HEK293 (cell line): ENCODE results near the gene GPR157.

ENCODE experiments used
- KLF1 ChIP-seq: fragments of 450-650 bp; formaldehyde crosslinking; IDR thresholded peaks from 2 replicates; pipeline ENCODE4 v1.5.1; 2016; ENCODE audit warnings: missing biosample characterization, missing genetic modification characterization
- KLF16 ChIP-seq: fragments of 450-650 bp; formaldehyde crosslinking; IDR thresholded peaks from 2 replicates; pipeline ENCODE4 v1.5.1; 2017; ENCODE audit warnings: missing biosample characterization, missing genetic modification characterization
- MYNN ChIP-seq: fragments of 450-650 bp; formaldehyde crosslinking; IDR thresholded peaks from 2 replicates; pipeline ENCODE4 v1.5.1; 2016; ENCODE audit warnings: missing biosample characterization, missing genetic modification characterization, borderline replicate concordance
- MZF1 ChIP-seq: fragments of 450-650 bp; formaldehyde crosslinking; IDR thresholded peaks from 2 replicates; pipeline ENCODE4 v1.5.1; 2017; ENCODE audit warnings: missing biosample characterization, missing genetic modification characterization, borderline replicate concordance
- OSR2 ChIP-seq: fragments of 450-650 bp; formaldehyde crosslinking; IDR thresholded peaks from 2 replicates; pipeline ENCODE4 v1.5.1; 2016; ENCODE audit warnings: missing biosample characterization, missing genetic modification characterization
- PATZ1 ChIP-seq: fragments of 450-650 bp; formaldehyde crosslinking; IDR thresholded peaks from 2 replicates; pipeline ENCODE4 v1.5.1; 2016; ENCODE audit warnings: missing biosample characterization, missing genetic modification characterization
- TSHZ1 ChIP-seq: fragments of 450-650 bp; formaldehyde crosslinking; IDR thresholded peaks from 2 replicates; pipeline ENCODE4 v1.5.1; 2016; ENCODE audit warnings: missing biosample characterization, missing genetic modification characterization, borderline replicate concordance
- ZBTB1 ChIP-seq: fragments of 450-650 bp; formaldehyde crosslinking; IDR thresholded peaks from 2 replicates; pipeline ENCODE4 v1.5.1; 2016; ENCODE audit warnings: missing biosample characterization, missing genetic modification characterization
- ZBTB8A ChIP-seq: fragments of 450-650 bp; formaldehyde crosslinking; IDR thresholded peaks from 2 replicates; pipeline ENCODE4 v1.5.1; 2016; ENCODE audit warnings: missing biosample characterization, missing genetic modification characterization
- ZEB2 ChIP-seq: fragments of 450-650 bp; formaldehyde crosslinking; IDR thresholded peaks from 2 replicates; pipeline ENCODE4 v1.5.1; 2016; ENCODE audit warnings: missing biosample characterization, missing genetic modification characterization
- ZFHX2 ChIP-seq: fragments of 450-650 bp; formaldehyde crosslinking; conservative IDR thresholded peaks from 2 replicates; pipeline ENCODE4 v1.5.1; 2016; ENCODE audit warnings: missing biosample characterization, missing genetic modification characterization
- ZFP37 ChIP-seq: fragments of 450-650 bp; formaldehyde crosslinking; IDR thresholded peaks from 2 replicates; pipeline ENCODE4 v1.5.1; 2016; ENCODE audit warnings: missing biosample characterization, missing genetic modification characterization
- ZNF19 ChIP-seq: fragments of 450-650 bp; formaldehyde crosslinking; IDR thresholded peaks from 2 replicates; pipeline ENCODE4; 2016; ENCODE audit warnings: missing biosample characterization, missing genetic modification characterization, low read depth
- ZNF23 ChIP-seq: fragments of 450-650 bp; formaldehyde crosslinking; IDR thresholded peaks from 2 replicates; pipeline ENCODE4 v1.5.1; 2016; ENCODE audit warnings: missing biosample characterization, missing genetic modification characterization, borderline replicate concordance
- ZNF280D ChIP-seq: fragments of 450-650 bp; formaldehyde crosslinking; IDR thresholded peaks from 2 replicates; pipeline ENCODE4 v1.5.1; 2016; ENCODE audit warnings: missing biosample characterization, missing genetic modification characterization
- ZNF341 ChIP-seq: fragments of 450-650 bp; formaldehyde crosslinking; IDR thresholded peaks from 2 replicates; pipeline ENCODE4; 2016; ENCODE audit warnings: low read depth, missing biosample characterization, missing genetic modification characterization
- ZNF394 ChIP-seq: fragments of 450-650 bp; formaldehyde crosslinking; IDR thresholded peaks from 2 replicates; pipeline ENCODE4 v1.5.1; 2016; ENCODE audit warnings: missing biosample characterization, missing genetic modification characterization, mild to moderate bottlenecking, moderate library complexity, borderline replicate concordance
- ZNF423 ChIP-seq: fragments of 450-650 bp; formaldehyde crosslinking; IDR thresholded peaks from 2 replicates; pipeline ENCODE4 v1.5.1; 2016; ENCODE audit warnings: missing biosample characterization, missing genetic modification characterization
- ZNF561 ChIP-seq: fragments of 450-650 bp; IDR thresholded peaks from 2 replicates; pipeline ENCODE4 v1.5.1; 2018; ENCODE audit warnings: missing biosample characterization, missing genetic modification characterization, borderline replicate concordance
- ZNF629 ChIP-seq: fragments of 450-650 bp; formaldehyde crosslinking; IDR thresholded peaks from 2 replicates; pipeline ENCODE4 v1.5.1; 2017; ENCODE audit warnings: missing biosample characterization, missing genetic modification characterization
- ZNF701 ChIP-seq: fragments of 450-650 bp; formaldehyde crosslinking; IDR thresholded peaks from 2 replicates; pipeline ENCODE4 v1.5.1; 2016; ENCODE audit warnings: missing biosample characterization, missing genetic modification characterization
- ZNF76 ChIP-seq: fragments of 450-650 bp; formaldehyde crosslinking; IDR thresholded peaks from 2 replicates; pipeline ENCODE4; 2016; ENCODE audit warnings: low read depth, missing biosample characterization, missing genetic modification characterization, borderline replicate concordance
- ZNF791 ChIP-seq: fragments of 450-650 bp; formaldehyde crosslinking; IDR thresholded peaks from 2 replicates; pipeline ENCODE4 v1.5.1; 2016; ENCODE audit warnings: missing biosample characterization, missing genetic modification characterization
- ZSCAN4 ChIP-seq: fragments of 450-650 bp; formaldehyde crosslinking; IDR thresholded peaks from 2 replicates; pipeline ENCODE4 v1.5.1; 2017; ENCODE audit warnings: missing biosample characterization, missing genetic modification characterization
- TF ChIP-seq, protein P1 (sequence below): fragments of 450-650 bp; formaldehyde crosslinking; IDR thresholded peaks from 2 replicates; pipeline ENCODE4 v1.5.1; 2016; ENCODE audit warnings: missing biosample characterization, missing genetic modification characterization, low read depth

Gene GPR157

GRCh38 chr1:9128520-9129265, at the start of gene GPR157 (continued):
- no peak for TF ChIP-seq ZNF791 (tag by site-specific recombination)
- TF ChIP-seq OSR2 (tag by site-specific recombination): no peak
- no peak for TF ChIP-seq MYNN (tag by site-specific recombination)
- TF ChIP-seq ZBTB1 (tag by site-specific recombination): no peak
- peak; percentile 64; the same call in 1 of the 2 replicates for TF ChIP-seq ZNF341
- TF ChIP-seq KLF1 (tag by site-specific recombination): no peak
- TF ChIP-seq ZNF280D (tag by site-specific recombination): no peak
- TF ChIP-seq ZNF423 (tag by site-specific recombination): 0 out of 2 replicates have a peak, but pooled peaks have one; percentile 22
- TF ChIP-seq KLF16: no peak; the same call in 1 of the 2 replicates
- TF ChIP-seq ZNF23 (tag by site-specific recombination): no peak
- TF ChIP-seq MZF1 (tag by site-specific recombination): no peak
- peak; percentile 70; the same call in 1 of the 2 replicates for TF ChIP-seq PATZ1
- no peak for TF ChIP-seq ZNF19 (tag by site-specific recombination)
- TF ChIP-seq ZNF76: no peak
- TF ChIP-seq ZSCAN4 (tag by site-specific recombination): no peak
- no peak for TF ChIP-seq TSHZ1 (tag by site-specific recombination)
- TF ChIP-seq ZNF629 (tag by site-specific recombination): 0 out of 2 replicates have a peak, but pooled peaks have one; percentile 11
- 0 out of 2 replicates have a peak, but pooled peaks have one; percentile 30 for TF ChIP-seq ZFHX2 (tag by site-specific recombination)
- TF ChIP-seq ZBTB8A: peak; percentile 73
- TF ChIP-seq ZFP37 (tag by site-specific recombination): peak; percentile 41; the same call in 1 of the 2 replicates
- no peak for TF ChIP-seq ZNF561 (tag by site-specific recombination)
- TF ChIP-seq, protein P1, sequence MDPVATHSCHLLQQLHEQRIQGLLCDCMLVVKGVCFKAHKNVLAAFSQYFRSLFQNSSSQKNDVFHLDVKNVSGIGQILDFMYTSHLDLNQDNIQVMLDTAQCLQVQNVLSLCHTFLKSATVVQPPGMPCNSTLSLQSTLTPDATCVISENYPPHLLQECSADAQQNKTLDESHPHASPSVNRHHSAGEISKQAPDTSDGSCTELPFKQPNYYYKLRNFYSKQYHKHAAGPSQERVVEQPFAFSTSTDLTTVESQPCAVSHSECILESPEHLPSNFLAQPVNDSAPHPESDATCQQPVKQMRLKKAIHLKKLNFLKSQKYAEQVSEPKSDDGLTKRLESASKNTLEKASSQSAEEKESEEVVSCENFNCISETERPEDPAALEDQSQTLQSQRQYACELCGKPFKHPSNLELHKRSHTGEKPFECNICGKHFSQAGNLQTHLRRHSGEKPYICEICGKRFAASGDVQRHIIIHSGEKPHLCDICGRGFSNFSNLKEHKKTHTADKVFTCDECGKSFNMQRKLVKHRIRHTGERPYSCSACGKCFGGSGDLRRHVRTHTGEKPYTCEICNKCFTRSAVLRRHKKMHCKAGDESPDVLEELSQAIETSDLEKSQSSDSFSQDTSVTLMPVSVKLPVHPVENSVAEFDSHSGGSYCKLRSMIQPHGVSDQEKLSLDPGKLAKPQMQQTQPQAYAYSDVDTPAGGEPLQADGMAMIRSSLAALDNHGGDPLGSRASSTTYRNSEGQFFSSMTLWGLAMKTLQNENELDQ (tag by site-specific recombination): no peak
- TF ChIP-seq ZNF701: no peak
- TF ChIP-seq ZNF394: no peak
- TF ChIP-seq ZEB2 (tag by site-specific recombination): no peak
